Activated T-helper 1 cell treated with anti-CD3 and anti-CD28 coated beads, Interleukin-2, amount 50 U/mL, for 16 hours (primary cell): ENCODE data around the gene CD72.
A peak's percentile ranks its signal among the peaks of the same experiment; 100 is the strongest.
"Not testable (repeated sequence)": the region's sequence is repeated elsewhere in the genome, so short reads cannot be mapped to it uniquely, and the experiment has no call there.

Experiments
- DNase-seq, 2 donors: peaks; one replicate each; pipeline ENCODE4 v3.0.0-alpha.2; 2020; ENCODE audit warnings: low read depth in 1 of 2, low spot score in 1 of 2

CD72 gene

DNA sequence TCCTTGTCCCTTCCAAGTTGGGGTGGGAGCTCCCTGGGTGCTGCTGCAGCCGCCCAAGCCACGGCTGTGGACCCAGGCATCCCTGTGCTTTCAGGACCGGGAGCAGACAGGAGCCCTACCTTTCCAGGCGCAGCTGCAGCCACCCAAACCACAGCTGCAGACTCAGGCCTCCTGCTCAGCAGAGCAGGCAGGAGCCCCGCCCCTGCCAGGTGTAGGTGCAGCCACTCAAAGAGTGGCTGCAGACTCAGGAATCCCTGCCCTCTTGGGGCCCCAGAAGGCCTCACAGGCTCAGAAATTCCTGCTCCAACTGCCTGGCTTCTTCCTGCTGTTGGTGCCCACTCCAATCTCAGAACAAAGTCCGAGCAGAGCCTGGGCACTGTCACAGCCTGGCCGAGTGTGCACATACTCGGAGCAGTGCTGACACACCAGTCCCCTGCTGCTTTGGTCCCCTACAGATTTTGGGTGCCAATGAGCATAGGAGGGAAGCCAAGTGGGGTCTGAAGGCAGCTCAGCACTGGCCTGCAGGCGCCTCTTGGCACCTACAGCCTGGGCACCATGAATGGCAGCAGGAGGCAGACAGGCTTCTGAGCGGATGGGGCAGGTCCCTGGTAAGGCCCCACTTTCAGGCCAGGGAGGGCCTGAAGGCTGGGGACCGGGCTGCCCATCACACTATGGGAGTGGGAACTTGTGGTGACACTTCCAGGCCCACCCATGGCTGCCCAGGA is 19.2 kb downstream of the CD72 start:
- no peak for DNase-seq

DNA sequence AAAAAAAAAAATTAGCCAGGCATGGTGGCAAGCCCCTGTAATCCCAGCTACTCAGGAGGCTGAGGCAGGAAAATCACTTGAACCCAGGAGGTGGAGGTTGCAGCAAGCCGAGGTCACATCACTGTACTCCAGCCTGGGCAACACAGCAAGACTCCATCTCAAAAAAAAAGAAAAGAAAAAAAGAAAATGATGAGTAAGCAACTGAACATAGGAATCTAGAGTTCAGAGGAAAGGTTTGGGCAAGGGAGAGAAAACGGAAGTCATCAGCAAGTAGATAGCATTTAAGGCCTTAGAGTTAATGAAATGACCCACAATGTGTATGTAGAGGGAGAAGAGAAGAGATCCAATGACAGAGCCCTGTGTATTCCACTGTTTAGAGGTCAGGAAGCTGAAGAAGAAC is 21.3 kb downstream of the CD72 start:
- DNase-seq, result not testable (repeated sequence)

DNA sequence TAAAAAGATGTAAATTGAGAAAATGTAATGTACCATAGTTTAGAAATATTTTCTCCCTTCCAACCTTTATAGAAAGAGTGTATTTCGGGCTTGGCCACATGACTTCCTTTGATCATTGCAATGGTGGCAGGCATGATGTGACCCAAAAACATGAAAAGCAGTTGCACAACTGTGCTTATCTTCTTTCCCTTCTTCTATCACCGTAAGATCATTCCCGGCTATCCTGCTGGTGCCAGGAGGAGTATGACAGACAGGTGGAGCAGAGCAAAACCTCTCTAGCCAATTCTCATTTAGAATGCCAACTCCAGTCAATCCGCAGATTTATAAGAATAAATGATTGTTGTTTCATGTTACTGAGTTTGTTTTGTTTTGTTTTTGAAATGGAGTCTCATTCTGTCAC is 23.7 kb downstream of the CD72 start:
- no peak for DNase-seq

DNA sequence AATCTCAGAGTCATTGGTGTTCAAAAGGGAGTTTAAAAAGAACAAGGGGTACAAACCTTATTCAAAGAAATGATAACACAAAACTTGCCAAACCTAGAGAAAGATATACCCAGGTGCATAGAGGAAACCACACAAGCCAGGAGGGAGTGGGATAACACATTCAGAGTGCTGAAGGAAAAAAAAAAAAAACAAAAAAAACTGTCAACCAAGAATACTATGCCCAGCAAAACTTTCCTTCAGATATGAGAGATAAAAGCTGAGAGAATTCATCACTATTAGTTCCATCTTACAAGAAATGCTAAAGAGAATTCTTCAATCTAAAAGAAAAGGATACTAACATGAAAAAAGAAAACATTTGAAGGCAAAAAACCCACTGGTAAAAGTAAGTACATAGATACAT is 24.6 kb downstream of the CD72 start:
- no peak for DNase-seq

DNA sequence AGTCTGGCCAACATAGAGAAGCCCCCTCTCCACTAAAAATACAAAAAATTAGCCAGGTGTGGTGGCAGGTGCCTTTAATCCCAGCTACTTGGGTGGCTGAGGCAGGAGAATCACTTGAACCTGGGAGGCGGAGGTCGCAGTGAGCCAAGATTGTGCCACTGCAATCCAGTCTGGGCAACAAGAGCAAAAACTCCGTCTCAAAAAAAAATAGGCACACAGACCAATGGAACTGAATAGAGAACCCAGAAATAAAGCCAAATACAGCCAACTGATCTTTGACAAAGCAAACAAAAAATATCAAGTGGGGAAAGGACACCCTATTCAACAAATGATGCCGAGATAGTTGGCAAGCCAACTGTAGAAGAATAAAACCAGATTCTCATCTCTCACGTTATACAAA is 29.7 kb downstream of the CD72 start:
- not testable (repeated sequence) for DNase-seq

DNA sequence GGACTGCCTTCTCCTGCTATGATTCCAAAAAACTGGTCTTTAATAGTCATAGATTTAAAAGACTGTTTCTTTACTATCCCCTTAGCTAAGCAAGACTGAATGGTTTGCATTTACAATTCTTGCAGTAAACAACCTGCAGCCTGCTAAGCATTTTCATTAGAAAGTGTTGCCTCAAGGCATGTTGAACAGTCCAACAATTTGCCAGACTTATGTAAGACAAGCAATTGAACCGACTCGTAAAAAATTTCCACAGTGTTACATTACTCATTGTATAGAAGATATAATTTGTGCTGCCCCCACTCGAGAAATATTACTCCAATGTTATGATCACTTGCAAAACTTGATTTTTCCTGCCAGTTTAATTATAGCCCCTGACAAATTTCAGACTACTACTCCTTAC is 33.5 kb downstream of the CD72 start:
- DNase-seq, result not testable (repeated sequence)

DNA sequence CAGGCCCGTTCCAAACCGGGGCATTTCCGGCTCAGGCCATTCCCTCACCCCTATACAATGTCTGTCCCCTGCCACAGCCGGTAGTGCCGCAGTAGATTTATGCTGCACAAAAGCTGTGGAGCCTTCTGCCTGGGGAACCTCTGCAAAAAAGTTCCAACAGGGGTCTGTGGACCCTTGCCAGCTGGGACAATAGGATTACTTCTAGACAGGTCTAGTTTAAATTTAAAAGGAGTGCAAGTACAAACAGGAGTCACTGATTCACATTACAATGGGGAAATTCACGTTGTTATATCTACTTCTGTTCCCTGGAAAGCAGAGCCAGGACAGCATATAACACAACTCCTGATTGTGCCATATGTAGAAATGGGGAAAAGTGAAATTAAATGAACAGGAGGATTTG is 34.7 kb downstream of the CD72 start:
- not testable (repeated sequence) for DNase-seq

DNA sequence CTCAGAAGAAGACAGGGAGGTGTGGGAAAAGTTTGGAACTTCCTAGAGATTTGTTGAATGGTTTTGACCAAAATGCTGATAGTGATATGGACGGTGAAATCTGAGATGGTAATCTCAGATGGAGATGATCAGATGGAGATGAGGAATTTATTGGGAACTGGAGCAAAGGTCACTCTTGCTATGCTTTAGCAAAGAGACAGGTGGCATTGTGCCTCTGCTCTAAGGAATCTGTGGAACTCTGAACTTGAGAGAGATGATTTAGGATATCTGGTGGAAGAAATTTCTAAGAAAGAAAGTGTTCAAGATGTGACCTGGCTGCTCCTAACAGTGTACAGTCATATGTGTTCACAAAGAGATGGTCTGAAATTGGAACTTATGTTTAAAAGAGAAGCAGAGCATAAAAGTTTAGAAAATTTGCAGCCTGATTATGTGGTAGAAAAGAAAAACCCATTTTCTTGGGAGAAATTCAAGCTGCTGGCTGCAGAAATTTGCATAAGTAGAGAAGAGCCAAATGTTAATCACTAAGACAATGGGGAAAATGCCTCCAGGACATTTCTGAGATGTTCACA is 38.5 kb downstream of the CD72 start:
- not testable (repeated sequence) for DNase-seq

DNA sequence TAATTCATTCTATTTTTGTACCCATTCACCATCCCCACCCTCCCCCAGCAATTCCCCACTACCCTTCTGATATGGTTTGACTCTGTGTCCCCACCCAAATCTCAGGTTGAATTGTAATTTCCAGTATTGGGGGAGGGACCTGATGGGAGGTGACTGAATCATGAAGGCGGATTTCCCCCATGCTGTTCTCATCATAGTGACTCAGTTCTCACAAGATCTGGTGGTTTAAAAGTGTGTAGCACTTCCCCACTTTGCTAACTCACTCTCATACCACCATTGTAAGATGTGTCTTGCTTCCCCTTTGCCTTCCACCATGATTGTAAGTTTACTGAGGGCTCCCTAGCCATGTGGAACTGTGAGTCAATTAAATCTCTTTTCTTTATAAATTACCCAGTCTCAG is 39.1 kb downstream of the CD72 start:
- DNase-seq, result no peak

DNA sequence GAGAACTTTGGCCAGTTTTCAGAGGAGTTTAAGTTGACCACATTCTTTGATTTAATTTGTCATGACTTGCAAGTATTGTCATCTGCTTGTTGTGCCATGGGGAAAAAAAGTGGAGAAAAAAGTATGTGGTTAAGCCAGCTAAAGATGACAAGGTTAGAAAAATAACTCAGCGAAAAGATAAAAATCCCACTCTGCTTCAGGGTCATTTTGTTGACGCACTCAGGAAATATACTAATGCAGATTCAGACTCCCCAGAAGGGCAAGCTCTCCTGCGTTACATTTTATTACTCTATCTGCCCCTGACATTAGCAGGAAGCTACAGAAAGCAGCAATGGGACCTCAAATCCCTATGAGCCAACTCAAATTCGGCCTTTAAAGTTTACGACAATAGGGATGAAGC is 40.7 kb downstream of the CD72 start:
- no peak for DNase-seq

DNA sequence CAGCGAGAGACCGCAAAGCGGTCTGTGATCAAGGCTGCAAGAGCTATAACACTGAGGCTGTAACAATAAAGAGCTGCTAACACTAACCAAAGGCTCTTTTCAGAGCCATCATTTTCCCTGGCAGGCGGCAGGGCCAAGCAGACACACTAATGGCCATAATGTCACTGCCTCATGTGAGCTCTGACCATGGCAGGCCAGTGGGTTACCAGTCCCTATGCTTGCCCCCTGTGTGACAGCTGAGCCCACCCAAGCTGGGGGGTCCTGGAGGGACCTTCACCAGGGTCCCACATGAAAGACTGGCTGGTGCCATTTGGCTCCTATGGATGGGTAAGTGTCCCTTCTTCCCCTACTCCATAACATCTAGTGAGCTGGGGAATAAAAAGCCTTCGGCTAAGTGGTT is 42.7 kb downstream of the CD72 start:
- DNase-seq, result no peak

DNA sequence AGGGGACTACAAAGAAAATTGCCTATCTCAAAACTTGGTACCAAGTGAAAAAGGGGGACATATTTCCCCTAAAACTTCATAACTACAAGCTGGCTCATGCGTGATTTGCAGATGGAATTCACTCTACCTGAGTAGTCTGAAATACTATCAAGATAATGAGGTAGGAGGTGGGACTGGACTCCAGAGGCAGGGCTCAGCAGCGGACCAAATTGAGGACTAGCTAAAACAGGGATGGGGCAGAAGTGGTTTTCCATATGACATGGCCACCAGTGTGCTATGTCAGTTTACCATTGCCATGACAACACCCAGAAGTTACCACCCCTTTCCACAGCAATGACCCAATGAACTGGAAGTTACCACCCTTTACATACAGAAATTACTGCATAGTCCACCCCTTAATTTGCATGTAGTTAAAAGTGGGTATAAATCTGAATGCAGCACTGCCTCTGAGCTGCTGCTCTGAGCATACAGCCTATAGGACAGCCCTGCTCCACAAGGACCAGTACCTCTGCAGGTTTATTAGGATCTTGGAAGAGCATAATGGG is 43.6 kb downstream of the CD72 start:
- no peak for DNase-seq

DNA sequence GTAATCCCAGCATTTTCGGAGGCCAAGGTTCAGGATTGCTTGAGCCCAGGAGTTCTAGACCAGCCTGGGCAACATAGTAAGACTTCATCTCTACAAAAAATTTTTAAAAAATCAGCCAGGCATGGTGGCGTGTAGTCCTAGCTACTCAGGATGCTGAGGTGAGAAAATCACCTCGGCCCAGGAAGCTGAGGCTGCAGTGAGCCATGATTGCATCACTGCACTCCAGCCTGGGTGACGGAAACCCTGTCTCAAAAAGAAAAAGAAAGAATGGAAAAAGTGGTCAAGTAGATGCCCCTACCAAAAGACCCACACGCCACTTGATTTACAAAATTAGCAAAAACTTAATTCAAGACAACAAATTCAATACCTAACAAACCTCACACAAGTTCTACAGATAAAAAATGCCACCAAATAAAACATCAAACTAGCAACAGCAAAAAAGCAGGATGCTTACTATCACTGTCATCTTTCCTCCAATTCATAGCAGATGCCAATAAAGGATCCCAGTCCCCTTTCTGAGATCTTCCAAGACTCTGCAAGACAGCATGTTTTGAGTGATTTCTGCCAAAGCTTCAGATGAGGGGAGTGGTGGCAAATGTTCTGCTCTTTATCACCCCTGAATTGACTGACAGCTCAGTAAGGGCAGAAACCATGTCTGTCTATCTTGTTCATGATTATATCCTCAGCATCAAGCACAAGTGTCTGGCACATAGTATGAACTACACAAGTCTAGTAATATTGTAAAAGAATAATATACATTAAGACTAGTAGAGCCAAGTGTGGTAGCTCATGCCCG is 47.3 kb downstream of the CD72 start:
- DNase-seq, result peak in 1 of 2 donors; percentile 5

DNA sequence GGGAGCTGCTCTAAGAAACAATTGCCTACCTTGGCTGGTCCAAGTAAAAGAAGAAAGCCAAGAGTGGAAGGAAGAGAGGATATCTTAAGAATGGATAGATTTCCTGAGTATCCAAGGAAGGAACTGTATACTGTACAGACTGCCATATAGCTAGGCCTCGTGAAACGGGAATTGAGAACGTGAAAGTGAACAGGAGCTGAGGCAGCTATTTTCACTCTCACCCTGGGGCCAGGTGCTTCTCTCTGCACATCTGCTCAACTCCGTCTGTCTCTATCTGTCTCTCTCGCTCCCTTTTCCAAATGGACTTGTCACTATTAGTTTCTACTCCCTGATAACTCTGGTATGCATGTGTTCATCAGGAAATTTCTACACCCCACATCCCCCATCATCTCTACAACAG is 49.0 kb downstream of the CD72 start:
- DNase-seq, result no peak

DNA sequence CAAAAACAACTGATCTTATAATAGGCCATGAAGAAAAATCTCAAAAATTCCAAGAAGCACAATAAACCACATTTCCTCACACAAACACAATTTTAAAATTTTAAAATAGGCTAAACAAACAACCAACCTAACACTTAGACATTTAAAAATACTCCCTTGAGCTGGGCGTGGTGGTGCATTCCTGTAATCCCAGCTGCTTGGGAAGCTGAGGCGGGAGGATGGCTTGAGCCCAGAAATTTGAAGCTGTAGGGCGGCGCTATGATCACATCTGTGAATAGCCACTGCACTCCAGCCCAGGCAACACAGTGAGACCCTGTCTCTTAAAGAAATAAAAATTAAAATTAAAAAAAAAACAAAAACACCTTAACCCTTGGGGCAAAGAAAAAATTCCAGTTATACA is 50.0 kb downstream of the CD72 start:
- DNase-seq, result no peak

DNA sequence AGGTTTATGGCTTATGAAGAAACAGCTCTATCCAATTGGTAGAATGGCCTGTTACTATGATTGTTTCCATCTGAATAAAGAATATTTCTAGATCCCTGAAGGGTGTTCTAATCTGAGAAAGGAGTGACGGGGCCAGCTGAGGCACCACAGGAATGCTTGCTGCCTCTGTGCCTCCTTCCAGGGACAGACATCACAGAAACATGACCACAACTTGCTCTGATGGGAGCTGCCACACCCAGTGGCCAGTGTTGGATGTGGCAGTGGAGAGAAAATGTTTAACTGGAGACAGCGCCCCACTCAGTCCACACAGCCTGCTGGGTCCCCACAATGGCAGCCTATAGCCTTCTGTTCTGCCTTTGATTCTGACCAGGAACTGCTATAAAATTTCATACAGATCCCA is 51.8 kb downstream of the CD72 start:
- DNase-seq, result no peak

DNA sequence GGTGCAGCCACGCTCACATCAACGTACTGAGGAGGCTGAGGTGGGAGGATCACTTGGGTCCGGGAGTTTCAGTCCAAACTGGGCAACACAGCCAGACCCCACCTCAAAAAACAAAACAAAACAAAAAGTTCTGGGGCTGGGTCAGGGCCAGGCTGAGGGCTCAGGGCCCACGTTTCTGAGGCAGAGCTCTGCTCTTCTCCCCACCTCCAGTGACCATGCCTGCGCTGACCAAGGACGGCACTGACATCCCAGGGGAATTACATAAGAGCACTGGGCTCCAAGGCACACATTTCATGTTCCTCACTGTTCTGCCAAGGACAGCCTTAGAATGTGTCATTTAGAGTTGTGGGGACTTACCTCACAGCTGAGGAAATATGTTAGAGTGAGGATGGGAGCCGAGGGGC is 53.6 kb downstream of the CD72 start:
- DNase-seq, result no peak

DNA sequence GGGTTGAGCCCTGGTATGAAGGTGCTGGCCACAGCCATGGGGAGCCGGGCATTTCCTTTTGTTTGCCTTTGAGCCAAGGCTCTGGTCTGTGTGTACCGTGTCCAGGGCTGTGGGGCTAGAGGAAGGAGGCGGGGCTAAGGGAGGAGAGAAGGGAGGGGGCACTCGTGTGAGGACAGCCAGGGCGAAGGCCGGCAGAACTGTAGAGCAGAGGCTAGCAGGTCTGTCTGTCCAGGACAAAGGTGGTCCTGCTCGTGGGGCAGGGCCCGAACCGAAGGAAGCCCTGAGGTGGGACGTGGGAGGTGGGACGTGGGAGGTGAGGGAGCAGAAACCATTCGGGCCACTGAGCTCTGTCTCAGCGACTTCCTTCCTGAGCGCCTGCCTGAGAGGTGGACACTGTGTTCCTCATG is 54.4 kb downstream of the CD72 start:
- DNase-seq, result no peak

DNA sequence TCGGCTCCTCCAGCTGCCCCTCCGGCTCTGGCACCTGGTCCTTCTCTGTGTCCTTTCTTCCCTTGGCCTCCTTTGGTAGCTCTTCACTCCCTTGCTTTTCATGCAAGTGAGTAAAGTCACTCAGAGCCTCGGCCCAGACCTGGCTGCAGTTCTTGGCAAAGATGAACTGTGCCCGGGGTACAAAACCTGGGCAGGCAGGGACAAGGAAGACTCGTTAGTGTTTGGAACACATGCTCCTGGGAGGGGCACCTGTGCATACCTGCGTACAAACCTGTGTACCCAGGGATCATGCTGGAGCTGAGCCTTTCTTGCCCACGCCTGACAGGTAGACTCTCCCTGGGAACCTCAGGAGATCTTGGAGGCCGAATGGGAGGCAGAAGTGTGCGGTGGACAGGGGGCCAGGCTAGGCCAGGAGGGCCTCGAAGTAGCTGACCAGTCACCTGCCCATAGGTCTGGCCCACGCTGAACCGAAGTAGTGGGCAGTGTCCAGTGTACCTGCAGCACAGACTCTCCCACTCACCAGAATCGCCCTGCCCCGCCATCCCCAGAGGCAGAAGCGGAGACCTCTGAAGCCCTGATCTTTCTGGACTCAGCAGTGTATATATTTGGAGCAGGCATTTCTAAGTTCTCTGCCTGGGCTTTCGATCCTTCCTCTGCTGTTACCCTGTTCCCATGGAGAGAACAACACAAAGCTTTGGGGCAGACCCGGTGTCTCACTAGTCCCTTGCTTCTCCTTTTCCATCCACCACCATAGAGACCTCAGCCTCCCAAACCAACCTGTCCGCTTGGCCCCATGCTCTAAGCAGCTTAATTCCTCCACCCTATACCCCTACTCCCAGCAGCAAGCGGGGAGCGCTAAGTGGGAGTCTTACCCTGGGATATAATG is 55.1 kb downstream of the CD72 start:
- DNase-seq, result no peak

DNA sequence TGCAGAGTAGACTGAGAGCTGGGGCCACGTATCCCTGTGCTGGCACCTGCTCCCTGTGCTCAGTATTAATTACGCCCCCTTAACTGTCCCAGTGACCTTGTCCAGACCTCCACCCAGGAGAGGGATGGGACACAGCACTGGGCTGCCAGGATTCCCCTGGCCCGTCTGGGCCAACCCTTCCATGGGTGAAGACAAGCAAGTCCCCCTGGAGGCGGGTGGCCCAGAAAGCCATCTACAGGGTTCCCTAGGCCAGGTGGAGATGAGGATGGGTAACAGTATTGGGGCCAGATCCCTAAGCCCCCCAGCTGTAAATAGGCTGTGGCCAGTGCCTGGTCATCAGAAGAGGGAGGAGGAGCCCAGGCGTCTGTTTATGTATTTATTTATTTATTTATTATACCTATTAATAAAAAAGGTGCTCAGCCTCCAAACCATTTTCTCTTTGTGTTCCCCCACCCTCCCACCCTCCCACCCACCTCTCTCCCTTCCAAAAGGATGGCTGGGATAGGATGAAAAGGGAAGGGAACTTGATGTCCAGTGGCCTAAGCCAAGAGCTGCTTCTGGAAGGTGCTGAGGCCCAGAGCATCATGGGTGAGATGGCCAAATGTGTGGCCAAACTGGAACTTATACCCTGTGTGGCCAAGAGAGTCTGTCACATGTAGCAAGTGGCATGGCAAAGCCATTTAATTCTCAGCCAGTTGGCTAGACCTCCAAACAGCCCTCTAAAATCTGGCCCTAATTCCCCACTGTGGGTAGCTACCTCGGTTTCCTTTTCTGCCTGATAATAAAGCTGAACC is 56.5 kb downstream of the CD72 start:
- no peak for DNase-seq
